Ishikawa (cell line): Measurements from ENCODE around the gene SCAMP1.

Experiments
- CEBPB ChIP-seq: IDR thresholded peaks from 2 replicates; pipeline ENCODE4 v1.6.1; 2012
- CREB1 ChIP-seq: IDR thresholded peaks from 2 replicates; pipeline ENCODE4 v1.6.1; 2012; ENCODE audit warnings: low read depth
- EGR1 ChIP-seq: IDR thresholded peaks from 2 replicates; pipeline ENCODE4 v1.6.1; 2012
- EP300 ChIP-seq: IDR thresholded peaks from 2 replicates; pipeline ENCODE4 v1.6.1; 2012; ENCODE audit warnings: borderline replicate concordance
- FOXM1 ChIP-seq: IDR thresholded peaks from 2 replicates; pipeline ENCODE4 v1.6.1; 2012; ENCODE audit warnings: low read depth, borderline replicate concordance
- RAD21 ChIP-seq: IDR thresholded peaks from 2 replicates; pipeline ENCODE4 v1.6.1; 2012; ENCODE audit warnings: low read depth
- REST ChIP-seq: IDR thresholded peaks from 2 replicates; pipeline ENCODE4 v1.6.1; 2012; ENCODE audit warnings: low read depth, mild to moderate bottlenecking
- TCF12 ChIP-seq: IDR thresholded peaks from 2 replicates; pipeline ENCODE4 v1.6.1; 2012; ENCODE audit warnings: low read depth
- YY1 ChIP-seq: IDR thresholded peaks from 2 replicates; pipeline ENCODE4 v1.6.1; 2012; ENCODE audit warnings: low read depth
- ZBTB7A ChIP-seq: IDR thresholded peaks from 2 replicates; pipeline ENCODE4 v1.6.1; 2012; ENCODE audit warnings: low read depth

- TF ChIP-seq CEBPB = no peak
- TF ChIP-seq RAD21 = no peak
- no peak for TF ChIP-seq EP300
- TF ChIP-seq EGR1 = no peak
- TF ChIP-seq CREB1 = no peak
- TF ChIP-seq ZBTB7A = no peak
- TF ChIP-seq TCF12 = no peak
- TF ChIP-seq FOXM1 = no peak
- no peak for TF ChIP-seq YY1
- no peak for TF ChIP-seq REST
Measured at GRCh38 chr5:78318337-78318736, 42.1 kb upstream of the SCAMP1 start.
